Choroid plexus epithelial cell (primary cell): Measurements from ENCODE around the gene PMEPA1.

Experiments used
- DNase-seq: peaks from one replicate; pipeline ENCODE4 v3.0.0-alpha.2; 2010; ENCODE audit warnings: low read depth
- H3K4me3 ChIP-seq: 2 replicates; pipeline ENCODE4 v1.5.1; 2011; ENCODE audit warnings: low read depth, mild to moderate bottlenecking, control low read depth, low read length, moderate library complexity
- TF ChIP-seq, protein P1 (sequence below): conservative IDR thresholded peaks from 2 replicates; pipeline ENCODE4 v1.5.1; 2011; ENCODE audit warnings: low read depth, mild to moderate bottlenecking, control low read depth, inconsistent platforms, low read length, moderate library complexity

Gene PMEPA1

GRCh38 chr20:57708694-57709673 is 831 bp downstream of the PMEPA1 start:
- DNase-seq = peak; percentile 31
- TF ChIP-seq, protein P1, sequence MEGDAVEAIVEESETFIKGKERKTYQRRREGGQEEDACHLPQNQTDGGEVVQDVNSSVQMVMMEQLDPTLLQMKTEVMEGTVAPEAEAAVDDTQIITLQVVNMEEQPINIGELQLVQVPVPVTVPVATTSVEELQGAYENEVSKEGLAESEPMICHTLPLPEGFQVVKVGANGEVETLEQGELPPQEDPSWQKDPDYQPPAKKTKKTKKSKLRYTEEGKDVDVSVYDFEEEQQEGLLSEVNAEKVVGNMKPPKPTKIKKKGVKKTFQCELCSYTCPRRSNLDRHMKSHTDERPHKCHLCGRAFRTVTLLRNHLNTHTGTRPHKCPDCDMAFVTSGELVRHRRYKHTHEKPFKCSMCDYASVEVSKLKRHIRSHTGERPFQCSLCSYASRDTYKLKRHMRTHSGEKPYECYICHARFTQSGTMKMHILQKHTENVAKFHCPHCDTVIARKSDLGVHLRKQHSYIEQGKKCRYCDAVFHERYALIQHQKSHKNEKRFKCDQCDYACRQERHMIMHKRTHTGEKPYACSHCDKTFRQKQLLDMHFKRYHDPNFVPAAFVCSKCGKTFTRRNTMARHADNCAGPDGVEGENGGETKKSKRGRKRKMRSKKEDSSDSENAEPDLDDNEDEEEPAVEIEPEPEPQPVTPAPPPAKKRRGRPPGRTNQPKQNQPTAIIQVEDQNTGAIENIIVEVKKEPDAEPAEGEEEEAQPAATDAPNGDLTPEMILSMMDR = no peak
- H3K4me3 ChIP-seq = peak overlapping the region; percentile 81

DNA sequence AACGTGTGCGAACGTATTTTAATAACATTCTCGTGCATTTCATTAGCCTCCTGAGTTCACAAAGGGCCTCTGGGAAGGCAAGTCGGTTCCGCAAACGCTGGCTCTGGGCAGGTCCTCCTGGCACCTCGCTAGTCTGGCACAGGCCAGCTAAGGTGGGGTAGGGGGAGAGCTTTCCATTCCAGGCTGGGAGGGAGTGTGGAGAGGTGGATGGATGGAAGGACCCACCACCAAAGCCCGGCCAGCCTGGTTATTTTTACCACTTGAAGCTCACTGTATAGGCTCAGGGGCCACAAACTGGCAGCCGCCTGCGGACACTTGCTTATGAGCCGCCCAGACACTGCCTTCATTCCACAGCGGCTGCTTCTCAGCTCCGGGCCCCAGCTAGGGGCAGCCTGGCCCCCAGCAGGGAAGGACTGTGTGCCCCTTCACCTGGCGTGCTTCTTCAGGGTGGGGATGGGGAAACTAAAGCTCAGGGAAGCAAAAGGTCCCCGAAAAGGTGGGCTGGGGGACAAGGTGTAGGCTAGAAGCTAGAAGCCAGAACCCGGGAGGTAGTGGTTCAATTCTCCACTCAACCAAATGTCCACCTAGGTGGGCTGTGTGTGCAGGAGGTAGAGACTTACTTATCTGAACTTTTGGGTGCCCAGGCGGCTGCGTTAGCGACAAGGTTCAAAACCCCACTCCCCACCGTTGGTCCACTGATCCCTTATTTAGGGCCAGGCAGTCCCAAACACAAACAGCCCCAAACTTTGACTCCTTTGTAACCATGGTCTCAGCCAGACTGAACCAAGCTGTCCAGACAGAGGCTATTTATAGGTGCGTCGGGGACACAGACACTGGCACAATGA is 1.7 kb downstream of the PMEPA1 start:
- TF ChIP-seq, protein P1 = no peak
- peak; percentile 36 for DNase-seq
- H3K4me3 ChIP-seq = peak overlapping the region; percentile 81

- DNase-seq = peak; percentile 7
- TF ChIP-seq, protein P1 = no peak
- no peak overlapping the region for H3K4me3 ChIP-seq
Observed at GRCh38 chr20:57707320-57707719, 2.5 kb downstream of the PMEPA1 start.

DNA sequence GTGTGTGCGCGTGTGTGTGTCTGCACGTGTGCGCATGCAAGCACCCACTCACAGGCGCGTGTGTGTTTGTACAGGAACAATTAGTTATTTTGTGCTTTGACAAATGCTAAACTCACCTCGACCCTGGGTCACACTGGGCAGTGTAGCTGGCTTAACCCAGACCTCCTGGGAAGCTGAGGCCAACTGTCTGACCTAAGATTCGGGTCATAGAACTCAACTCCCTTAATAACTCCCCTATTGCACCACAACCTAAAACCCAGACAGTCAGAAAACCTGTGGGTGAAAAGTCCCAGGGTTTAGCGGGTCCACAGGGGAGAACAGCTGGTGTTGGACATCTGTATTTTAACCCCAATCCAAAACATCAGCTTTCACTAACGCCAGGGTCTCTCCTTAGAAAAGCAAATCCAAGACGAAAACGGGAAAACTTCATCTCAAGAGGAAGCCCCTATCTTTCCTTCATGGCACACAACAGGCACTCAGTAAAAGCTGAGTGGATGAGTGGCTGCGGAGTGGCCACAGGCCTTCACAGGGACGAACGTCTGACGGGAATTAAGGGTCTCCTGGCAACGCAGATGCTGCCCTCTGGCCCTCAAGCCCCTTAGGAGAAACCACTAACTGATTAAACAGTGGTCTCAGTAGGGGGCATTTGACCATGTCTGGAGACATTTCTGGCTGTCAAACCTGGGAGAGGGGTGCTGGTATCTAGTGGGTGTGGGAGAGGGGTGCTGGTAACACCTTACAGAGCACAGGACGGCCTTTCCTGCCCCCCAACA is 4.5 kb downstream of the PMEPA1 start:
- TF ChIP-seq, protein P1 = no peak
- peak; percentile 26 for DNase-seq
- H3K4me3 ChIP-seq = no peak overlapping the region

- no peak overlapping the region for H3K4me3 ChIP-seq
- TF ChIP-seq, protein P1 = no peak
- no peak for DNase-seq
Observed at GRCh38 chr20:57704245-57704644, 5.6 kb downstream of the PMEPA1 start.

GRCh38 chr20:57703013-57703412 is 6.8 kb downstream of the PMEPA1 start:
- TF ChIP-seq, protein P1 = no peak
- no peak for DNase-seq
- H3K4me3 ChIP-seq = no peak overlapping the region
